ENCODE results near the gene SCGB1D2.

DNA sequence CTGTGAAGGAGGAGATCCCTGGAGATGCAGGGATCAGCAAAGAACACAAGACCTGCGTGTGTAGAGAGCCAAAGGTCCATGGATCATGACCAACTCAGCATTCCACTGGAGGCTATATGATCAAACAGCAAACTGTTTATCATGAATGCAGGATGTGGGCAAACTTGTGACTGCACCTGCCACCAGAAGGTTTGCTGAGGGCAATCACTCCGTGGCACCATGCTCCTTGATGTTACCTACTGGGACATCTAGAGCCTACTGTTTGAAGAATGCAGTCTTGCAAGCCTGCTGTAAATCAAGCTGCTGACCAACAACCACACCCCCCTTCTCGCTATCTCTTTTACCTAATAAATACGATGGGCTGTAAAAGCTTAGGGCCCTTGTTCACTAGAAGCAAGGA, 9.7 kb downstream of the SCGB1D2 start:
- TF ChIP-seq EZH2phosphoT487 (IDR thresholded peaks at IDR 0.05; ENCODE audit: insufficient read depth, low read depth) = no peak
- no peak for TF ChIP-seq EZH2 (IDR thresholded peaks at IDR 0.05; ENCODE audit: insufficient read depth, poor library complexity, severe bottlenecking)

Measured in GM23248 (cell line).